Breast epithelium (tissue), 3 donors: ENCODE data around the gene SLC2A8.

Experiments
- CTCF ChIP-seq, 3 donors: fragments of 450-650 bp; IDR thresholded peaks; one replicate each; pipeline ENCODE4 v1.5.1; 2016 to 2017; ENCODE audit warnings: antibody characterized with exemption in 3 of 3, mild to moderate bottlenecking in 3 of 3, moderate library complexity in 3 of 3
- POLR2AphosphoS5 ChIP-seq, 3 donors: sonication (generic); formaldehyde crosslinking; IDR thresholded peaks; one replicate each; pipeline ENCODE4 v1.6.1; 2017; ENCODE audit warnings: antibody characterized with exemption in 3 of 3

- TF ChIP-seq CTCF (IDR thresholded peaks at IDR 0.05) (no peak), POLR2AphosphoS5 (IDR thresholded peaks at IDR 0.05) (no peak)
Observed at GRCh38 chr9:127360250-127360649, 36.7 kb upstream of the SLC2A8 start.
